ENCODE results near the gene GZMA. TPM values are rescaled to one million over a fixed set of nuclear protein-coding genes. Genes with fewer than 3 reads are reported as not detected.
"Not testable (repeated sequence)": the region's sequence is repeated elsewhere in the genome, so short reads cannot be mapped to it uniquely, and the experiment has no call there.

The GZMA gene
- total and polyA plus RNA-seq, 2 donors (not counting 1 experiment from before 2014, with no cell fraction given), result not detected

GRCh38 chr5:55096182-55096581, 6.3 kb upstream of the GZMA start:
- no peak for DNase-seq (ENCODE audit: low read depth in 2 of 2)
- TF ChIP-seq CTCF (conservative IDR thresholded peaks at IDR 0.05 in 1 of 2, IDR thresholded peaks at IDR 0.05 in 1 of 2; ENCODE audit: low read depth in 1 of 2, low read length in 2 of 2) (no peak), EZH2 (IDR thresholded peaks at IDR 0.05; ENCODE audit: low read length, missing control alignments) (no peak)

GRCh38 chr5:55096861-55097260, 5.6 kb upstream of the GZMA start:
- H2AFZ ChIP-seq (ENCODE audit: low read length), result no peak overlapping the region
- H4K20me1 ChIP-seq (ENCODE audit: control insufficient read depth, extremely low read depth, insufficient read depth, low read length), result no peaks in the 10 kb centered on the region
- peaks cover 3% of the 10 kb centered on the region for H3K27me3 ChIP-seq (ENCODE audit: control insufficient read depth, insufficient read depth, low read length)
- H3K4me1 ChIP-seq (ENCODE audit: control insufficient read depth, extremely low read depth, insufficient read depth, low read length), result no peaks in the 10 kb centered on the region
- H3K27ac ChIP-seq (ENCODE audit: insufficient read depth, low read length), result no peak overlapping the region
- no peak overlapping the region for H3K9ac ChIP-seq (ENCODE audit: insufficient read depth, low read length)
- no peak for DNase-seq (ENCODE audit: low read depth in 2 of 2)
- no peak overlapping the region for H3K4me3 ChIP-seq (replicated peaks in 1 of 4; ENCODE audit: control extremely low read depth in 1 of 4, insufficient read depth in 1 of 4, low read depth in 3 of 4, low read length in 4 of 4)
- TF ChIP-seq CTCF (conservative IDR thresholded peaks at IDR 0.05 in 1 of 2, IDR thresholded peaks at IDR 0.05 in 1 of 2; ENCODE audit: low read depth in 1 of 2, low read length in 2 of 2) (no peak), EZH2 (IDR thresholded peaks at IDR 0.05; ENCODE audit: low read length, missing control alignments) (no peak)
- H3K4me2 ChIP-seq (ENCODE audit: extremely low read depth, insufficient read depth, low read length), result no peak overlapping the region
- H3K79me2 ChIP-seq (ENCODE audit: control insufficient read depth, insufficient read depth, low read length), result no peaks in the 10 kb centered on the region
- no peaks in the 10 kb centered on the region for H3K36me3 ChIP-seq (ENCODE audit: control insufficient read depth, insufficient read depth, low read length)
- H3K9me3 ChIP-seq (ENCODE audit: control insufficient read depth, insufficient read depth, low read depth, low read length), result no peaks in the 10 kb centered on the region

More at GRCh38 chr5:55096182-55096581, 6.3 kb upstream of the GZMA start:
- Histone ChIP-seq H3K27me3 (ENCODE audit: control insufficient read depth, insufficient read depth, low read length) (peaks cover 3% of the 10 kb centered on the region), H3K36me3 (ENCODE audit: control insufficient read depth, insufficient read depth, low read length) (no peaks in the 10 kb centered on the region), H3K4me3 (replicated peaks in 1 of 4; ENCODE audit: control extremely low read depth in 1 of 4, insufficient read depth in 1 of 4, low read depth in 3 of 4, low read length in 4 of 4) (no peak overlapping the region), H4K20me1 (ENCODE audit: control insufficient read depth, extremely low read depth, insufficient read depth, low read length) (no peaks in the 10 kb centered on the region), H2AFZ (ENCODE audit: low read length) (no peak overlapping the region), H3K4me2 (ENCODE audit: extremely low read depth, insufficient read depth, low read length) (no peak overlapping the region), H3K9me3 (ENCODE audit: control insufficient read depth, insufficient read depth, low read depth, low read length) (no peaks in the 10 kb centered on the region), H3K4me1 (ENCODE audit: control insufficient read depth, extremely low read depth, insufficient read depth, low read length) (no peaks in the 10 kb centered on the region), H3K27ac (ENCODE audit: insufficient read depth, low read length) (no peak overlapping the region), H3K79me2 (ENCODE audit: control insufficient read depth, insufficient read depth, low read length) (no peaks in the 10 kb centered on the region), H3K9ac (ENCODE audit: insufficient read depth, low read length) (no peak overlapping the region)

- not testable (repeated sequence) for H3K9ac ChIP-seq (ENCODE audit: insufficient read depth, low read length); H3K27me3 ChIP-seq (ENCODE audit: control insufficient read depth, insufficient read depth, low read length); H3K4me2 ChIP-seq (ENCODE audit: extremely low read depth, insufficient read depth, low read length); H3K9me3 ChIP-seq (ENCODE audit: control insufficient read depth, insufficient read depth, low read depth, low read length); DNase-seq (ENCODE audit: low read depth in 2 of 2); H3K36me3 ChIP-seq (ENCODE audit: control insufficient read depth, insufficient read depth, low read length); H3K4me1 ChIP-seq (ENCODE audit: control insufficient read depth, extremely low read depth, insufficient read depth, low read length); H4K20me1 ChIP-seq (ENCODE audit: control insufficient read depth, extremely low read depth, insufficient read depth, low read length); H3K79me2 ChIP-seq (ENCODE audit: control insufficient read depth, insufficient read depth, low read length); H2AFZ ChIP-seq (ENCODE audit: low read length); H3K27ac ChIP-seq (ENCODE audit: insufficient read depth, low read length); H3K4me3 ChIP-seq (replicated peaks in 1 of 4; ENCODE audit: control extremely low read depth in 1 of 4, insufficient read depth in 1 of 4, low read depth in 3 of 4, low read length in 4 of 4)
Observed at GRCh38 chr5:55101148-55101547, 1.3 kb upstream of the GZMA start.

Data from fibroblast of lung (primary cell).